Endothelial cell of umbilical vein (primary cell): ENCODE data around the gene SOX8. TPM values are rescaled to one million over a fixed set of nuclear protein-coding genes. Genes with fewer than 3 reads are reported as not detected.

Source experiments
- BruUV-seq: library from RNA; stranded (reverse); fragments of 400-500 nt; replicated peaks from 2 replicates; lab custom pipeline; 2021; lab: Mats Ljungman, UMichigan
- CTCF ChIA-PET: fragments of 300-600, 350-600 bp; sonication (Branson Sonifier 250); formaldehyde crosslinking; loops from one replicate; lab custom pipeline; 2021; ENCODE audit warnings: antibody characterized with exemption, inconsistent platforms; lab: Charles Lee
- POLR2A ChIA-PET: fragments of 300-600, 350-600 bp; sonication (Branson Sonifier 250); formaldehyde crosslinking; loops from one replicate; lab custom pipeline; 2021; ENCODE audit warnings: antibody characterized with exemption, inconsistent platforms; lab: Charles Lee
- DNase-seq: peaks from one replicate; pipeline ENCODE4 v3.0.0-alpha.2; 2011; ENCODE audit warnings: low read depth, low spot score
- FAIRE-seq: peaks from 2 replicates; lab custom pipeline; 2011; peaks lifted over from hg19 to GRCh38; lab: Jason Lieb, UNC
- H2AFZ ChIP-seq: 2 replicates; pipeline ENCODE4 v1.6.0; 2012; ENCODE audit warnings: low read depth, low read length, control low read depth, inconsistent platforms
- H3K27ac ChIP-seq: 2 replicates; pipeline ENCODE4 v1.5.1; 2011; ENCODE audit warnings: low read depth, mild to moderate bottlenecking, control low read depth, low read length, moderate library complexity; ENCODE audit not compliant: insufficient read depth
- H3K27me3 ChIP-seq, 2 experiments: 2 replicates each; pipeline versions ENCODE4 v1.6.0 to v1.6.1; 2011; ENCODE audit warnings: low read length in 2 of 2, mixed read lengths in 1 of 2; ENCODE audit not compliant: control insufficient read depth in 2 of 2, insufficient read depth in 2 of 2
- H3K36me3 ChIP-seq, 2 experiments: 2 replicates in 1 of 2; 3 replicates in 1 of 2; pipeline ENCODE4 v1.5.1; 2011; ENCODE audit warnings: low read length in 2 of 2, mild to moderate bottlenecking in 1 of 2, moderate library complexity in 1 of 2; ENCODE audit not compliant: control insufficient read depth in 2 of 2, insufficient read depth in 2 of 2; ENCODE audit errors: extremely low read depth in 1 of 2
- H3K4me1 ChIP-seq: 3 replicates; pipeline ENCODE4 v1.5.1; 2011; ENCODE audit warnings: mild to moderate bottlenecking, low read length; ENCODE audit not compliant: control insufficient read depth, insufficient read depth; ENCODE audit errors: extremely low read depth
- H3K4me2 ChIP-seq: 2 replicates; pipeline ENCODE4 v1.6.1; 2011; ENCODE audit warnings: low read length, control low read depth, mixed read lengths; ENCODE audit not compliant: insufficient read depth
- H3K4me3 ChIP-seq, 3 experiments: fragments of 200-600 bp in 1 of 3; sonication (generic), shearing (Covaris generic) in 1 of 3; replicated peaks in 1 of 3; 2 replicates each; pipeline ENCODE4 v1.5.1; 2011 to 2016; ENCODE audit warnings: control low read depth in 3 of 3, low read length in 3 of 3, mild to moderate bottlenecking in 2 of 3, inconsistent platforms in 1 of 3, low read depth in 1 of 3, moderate library complexity in 1 of 3; ENCODE audit not compliant: insufficient read depth in 1 of 3
- H3K79me2 ChIP-seq: 2 replicates; pipeline ENCODE4 v1.6.0; 2012; ENCODE audit warnings: low read length, inconsistent platforms; ENCODE audit not compliant: control insufficient read depth, insufficient read depth
- H3K9ac ChIP-seq: replicated peaks from 2 replicates; pipeline ENCODE3; 2011; ENCODE audit warnings: low read length, control low read depth; ENCODE audit not compliant: insufficient read depth; ENCODE audit errors: extremely low read depth
- H3K9me1 ChIP-seq: replicated peaks from 3 replicates; pipeline ENCODE4 v1.6.0; 2011; ENCODE audit warnings: mild to moderate bottlenecking, low read length; ENCODE audit not compliant: control insufficient read depth, insufficient read depth; ENCODE audit errors: extremely low read depth
- H3K9me3 ChIP-seq: replicated peaks from 2 replicates; pipeline ENCODE4 v1.5.1; 2012; ENCODE audit warnings: low read length, inconsistent platforms; ENCODE audit not compliant: control insufficient read depth, insufficient read depth
- H4K20me1 ChIP-seq: replicated peaks from 2 replicates; pipeline ENCODE3; 2011; ENCODE audit warnings: mild to moderate bottlenecking, low read length; ENCODE audit not compliant: control insufficient read depth, insufficient read depth; ENCODE audit errors: extremely low read depth
- CTCF ChIP-seq, 2 donors: IDR thresholded peaks; 1 replicate in 1 of 2; 2 replicates in 1 of 2; pipeline ENCODE4 v1.5.1; 2011; ENCODE audit warnings: low read length in 2 of 2, mild to moderate bottlenecking in 2 of 2, moderate library complexity in 2 of 2, control low read depth in 1 of 2, inconsistent platforms in 1 of 2, low read depth in 1 of 2; ENCODE audit not compliant: insufficient read depth in 1 of 2; ENCODE audit errors: extremely low read depth in 1 of 2
- EZH2 ChIP-seq: IDR thresholded peaks from 2 replicates; pipeline ENCODE4 v1.6.1; 2012; ENCODE audit warnings: borderline replicate concordance, low read depth, mild to moderate bottlenecking, moderate library complexity, low read length, inconsistent platforms; ENCODE audit not compliant: severe bottlenecking
- FOS ChIP-seq: IDR thresholded peaks from 2 replicates; pipeline ENCODE4 v1.6.1; 2011; ENCODE audit warnings: mild to moderate bottlenecking, low read length, moderate library complexity, borderline replicate concordance; ENCODE audit not compliant: insufficient read depth
- GATA2 ChIP-seq: IDR thresholded peaks from 2 replicates; pipeline ENCODE4 v1.7.0; 2011; ENCODE audit warnings: low read depth, mild to moderate bottlenecking, moderate library complexity, mixed read lengths, low read length; ENCODE audit not compliant: insufficient read length, insufficient read depth
- JUN ChIP-seq: IDR thresholded peaks from 2 replicates; pipeline ENCODE4 v1.6.1; 2011; ENCODE audit warnings: borderline replicate concordance, low read depth; ENCODE audit not compliant: insufficient read length, insufficient read depth
- MAX ChIP-seq: IDR thresholded peaks from 2 replicates; pipeline ENCODE4 v1.6.1; 2011; ENCODE audit not compliant: insufficient read depth, insufficient read length
- MYC ChIP-seq: IDR thresholded peaks from one replicate; pipeline ENCODE4 v1.6.1; 2011; ENCODE audit warnings: mild to moderate bottlenecking, low read depth, low read length
- POLR2A ChIP-seq: IDR thresholded peaks from 2 replicates; pipeline ENCODE4 v1.6.1; 2012; ENCODE audit warnings: low read depth, mild to moderate bottlenecking, control low read depth, low read length
- POLR2AphosphoS5 ChIP-seq: IDR thresholded peaks from 2 replicates; pipeline ENCODE4 v1.6.1; 2012; ENCODE audit warnings: low read depth, mild to moderate bottlenecking, control low read depth, low read length, moderate library complexity; ENCODE audit not compliant: insufficient read depth
- dilution Hi-C: fragments of 300-500 bp; cut with MboI; formaldehyde crosslinking; loops from one replicate; pipeline ENCODE4 v1.15.0; 2019; ENCODE audit warnings: low sequenced_read_pairs; ENCODE audit not compliant: extremely low pct_ligation_motif_present
- intact Hi-C: fragments of 100-400 bp; cut with micrococcal nuclease; formaldehyde crosslinking; loops from one replicate; pipeline ENCODE4 v1.10.0; 2022
- polyA plus RNA-seq, 4 experiments: library from polyadenylated mRNA; depleted of rRNA in 3 of 4; stranded (reverse) in 3 of 4; unstranded in 1 of 4; fragments of >200 nt; gene quantifications; 2 replicates each; pipeline versions ENCODE4 v1.2.1 to v1.2.3, GENCODE V29; 2011 to 2012; ENCODE audit warnings: missing spikeins in 1 of 4
- total RNA-seq: library from RNA; stranded (reverse); gene quantifications from 2 replicates; pipeline ENCODE4 v1.2.3, GENCODE V29; 2021

Gene SOX8
- total and polyA plus RNA-seq, 2 donors (not counting 3 experiments of a cell fraction or from before 2014, with no cell fraction given): 0.52 to 0.53 TPM

GRCh38 chr16:1006781-1007180, 25.2 kb downstream of the SOX8 start:
- intact Hi-C loops: no loop called here
- no TSS peak for BruUV-seq
- no peak overlapping the region for H3K4me3 ChIP-seq
- no peaks in the 10 kb centered on the region for H3K9me3 ChIP-seq
- no peak overlapping the region for H3K4me2 ChIP-seq
- no peak overlapping the region for H3K27ac ChIP-seq
- TF ChIP-seq GATA2: no peak
- no peak for TF ChIP-seq FOS
- no peak for TF ChIP-seq EZH2
- TF ChIP-seq POLR2A: no peak
- TF ChIP-seq POLR2AphosphoS5: no peak
- TF ChIP-seq CTCF (IDR thresholded peaks at IDR 0.05; ENCODE audit: extremely low read depth in 1 of 2, insufficient read depth in 1 of 2, low read depth in 1 of 2, low read length in 2 of 2): no peak
- no peak for TF ChIP-seq MYC
- TF ChIP-seq JUN: no peak
- TF ChIP-seq MAX: no peak
- no peak overlapping the region for H2AFZ ChIP-seq
- H3K79me2 ChIP-seq: no peaks in the 10 kb centered on the region
- H3K27me3 ChIP-seq: no peaks in the 10 kb centered on the region
- H4K20me1 ChIP-seq: no peaks in the 10 kb centered on the region
- ChIA-PET POLR2A (no interaction called here), CTCF (no interaction called here)
- DNase-seq (no peak), FAIRE-seq (no peak)
- peaks cover 16% of the 10 kb centered on the region for H3K4me1 ChIP-seq
- H3K9me1 ChIP-seq: no peaks in the 10 kb centered on the region
- dilution Hi-C loops: no loop called here
- no peak overlapping the region for H3K9ac ChIP-seq
- H3K36me3 ChIP-seq: no peaks in the 10 kb centered on the region
